Liver (tissue), 3 donors: ENCODE data around the gene RAET1E.

Experiments used
- ATF3 ChIP-seq: IDR thresholded peaks from 2 replicates; pipeline ENCODE4 v1.6.1; 2016; ENCODE audit warnings: antibody characterized with exemption
- GABPA ChIP-seq, 2 donors: IDR thresholded peaks in 1 of 2; conservative IDR thresholded peaks in 1 of 2; 2 replicates each; pipeline ENCODE4 v1.6.1; 2016; ENCODE audit warnings: antibody characterized with exemption in 2 of 2, mild to moderate bottlenecking in 1 of 2, moderate library complexity in 1 of 2
- NR2F2 ChIP-seq: IDR thresholded peaks from 2 replicates; pipeline ENCODE4 v1.6.1; 2016; ENCODE audit warnings: antibody characterized with exemption
- RAD21 ChIP-seq, 2 donors: IDR thresholded peaks; 2 replicates each; pipeline ENCODE4 v1.6.1; 2016; ENCODE audit warnings: antibody characterized with exemption in 2 of 2, mild to moderate bottlenecking in 2 of 2
- REST ChIP-seq: IDR thresholded peaks from 2 replicates; pipeline ENCODE4 v1.6.1; 2016; ENCODE audit warnings: antibody characterized with exemption, mild to moderate bottlenecking
- SP1 ChIP-seq: IDR thresholded peaks from 2 replicates; pipeline ENCODE4 v1.6.1; 2018; ENCODE audit warnings: antibody characterized with exemption, mild to moderate bottlenecking
- YY1 ChIP-seq: IDR thresholded peaks from 2 replicates; pipeline ENCODE4 v1.6.1; 2016; ENCODE audit warnings: antibody characterized with exemption, mild to moderate bottlenecking
- TF ChIP-seq, protein P1 (sequence below): fragments of 150-350 bp; IDR thresholded peaks from 2 replicates; pipeline ENCODE4 v1.5.1; 2017; ENCODE audit warnings: improper control_type of control experiment, low read depth, low read length; ENCODE audit not compliant: missing input control
- TF ChIP-seq, protein P2 (sequence below): IDR thresholded peaks from 2 replicates; pipeline ENCODE4 v1.6.1; 2016; ENCODE audit warnings: antibody characterized with exemption
- TF ChIP-seq, protein P3 (sequence below): IDR thresholded peaks from 2 replicates; pipeline ENCODE4 v1.6.1; 2016; ENCODE audit warnings: antibody characterized with exemption
- donor health status: healthy.
- donor health status: healthy.

GRCh38 chr6:149917679-149918078 is 19.8 kb upstream of the RAET1E start:
- TF ChIP-seq, protein P1, sequence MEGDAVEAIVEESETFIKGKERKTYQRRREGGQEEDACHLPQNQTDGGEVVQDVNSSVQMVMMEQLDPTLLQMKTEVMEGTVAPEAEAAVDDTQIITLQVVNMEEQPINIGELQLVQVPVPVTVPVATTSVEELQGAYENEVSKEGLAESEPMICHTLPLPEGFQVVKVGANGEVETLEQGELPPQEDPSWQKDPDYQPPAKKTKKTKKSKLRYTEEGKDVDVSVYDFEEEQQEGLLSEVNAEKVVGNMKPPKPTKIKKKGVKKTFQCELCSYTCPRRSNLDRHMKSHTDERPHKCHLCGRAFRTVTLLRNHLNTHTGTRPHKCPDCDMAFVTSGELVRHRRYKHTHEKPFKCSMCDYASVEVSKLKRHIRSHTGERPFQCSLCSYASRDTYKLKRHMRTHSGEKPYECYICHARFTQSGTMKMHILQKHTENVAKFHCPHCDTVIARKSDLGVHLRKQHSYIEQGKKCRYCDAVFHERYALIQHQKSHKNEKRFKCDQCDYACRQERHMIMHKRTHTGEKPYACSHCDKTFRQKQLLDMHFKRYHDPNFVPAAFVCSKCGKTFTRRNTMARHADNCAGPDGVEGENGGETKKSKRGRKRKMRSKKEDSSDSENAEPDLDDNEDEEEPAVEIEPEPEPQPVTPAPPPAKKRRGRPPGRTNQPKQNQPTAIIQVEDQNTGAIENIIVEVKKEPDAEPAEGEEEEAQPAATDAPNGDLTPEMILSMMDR, result no peak
- TF ChIP-seq, protein P2, sequence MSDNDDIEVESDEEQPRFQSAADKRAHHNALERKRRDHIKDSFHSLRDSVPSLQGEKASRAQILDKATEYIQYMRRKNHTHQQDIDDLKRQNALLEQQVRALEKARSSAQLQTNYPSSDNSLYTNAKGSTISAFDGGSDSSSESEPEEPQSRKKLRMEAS, result no peak
- TF ChIP-seq RAD21 (IDR thresholded peaks at IDR 0.05) (no peak), YY1 (no peak), SP1 (no peak), REST (no peak), ATF3 (no peak), NR2F2 (no peak), GABPA (IDR thresholded peaks at IDR 0.05 in 1 of 2, conservative IDR thresholded peaks at IDR 0.05 in 1 of 2) (no peak)
- TF ChIP-seq, protein P3, sequence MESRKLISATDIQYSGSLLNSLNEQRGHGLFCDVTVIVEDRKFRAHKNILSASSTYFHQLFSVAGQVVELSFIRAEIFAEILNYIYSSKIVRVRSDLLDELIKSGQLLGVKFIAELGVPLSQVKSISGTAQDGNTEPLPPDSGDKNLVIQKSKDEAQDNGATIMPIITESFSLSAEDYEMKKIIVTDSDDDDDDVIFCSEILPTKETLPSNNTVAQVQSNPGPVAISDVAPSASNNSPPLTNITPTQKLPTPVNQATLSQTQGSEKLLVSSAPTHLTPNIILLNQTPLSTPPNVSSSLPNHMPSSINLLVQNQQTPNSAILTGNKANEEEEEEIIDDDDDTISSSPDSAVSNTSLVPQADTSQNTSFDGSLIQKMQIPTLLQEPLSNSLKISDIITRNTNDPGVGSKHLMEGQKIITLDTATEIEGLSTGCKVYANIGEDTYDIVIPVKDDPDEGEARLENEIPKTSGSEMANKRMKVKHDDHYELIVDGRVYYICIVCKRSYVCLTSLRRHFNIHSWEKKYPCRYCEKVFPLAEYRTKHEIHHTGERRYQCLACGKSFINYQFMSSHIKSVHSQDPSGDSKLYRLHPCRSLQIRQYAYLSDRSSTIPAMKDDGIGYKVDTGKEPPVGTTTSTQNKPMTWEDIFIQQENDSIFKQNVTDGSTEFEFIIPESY, result no peak
